Measurements from ENCODE around the gene ELK3.

DNA sequence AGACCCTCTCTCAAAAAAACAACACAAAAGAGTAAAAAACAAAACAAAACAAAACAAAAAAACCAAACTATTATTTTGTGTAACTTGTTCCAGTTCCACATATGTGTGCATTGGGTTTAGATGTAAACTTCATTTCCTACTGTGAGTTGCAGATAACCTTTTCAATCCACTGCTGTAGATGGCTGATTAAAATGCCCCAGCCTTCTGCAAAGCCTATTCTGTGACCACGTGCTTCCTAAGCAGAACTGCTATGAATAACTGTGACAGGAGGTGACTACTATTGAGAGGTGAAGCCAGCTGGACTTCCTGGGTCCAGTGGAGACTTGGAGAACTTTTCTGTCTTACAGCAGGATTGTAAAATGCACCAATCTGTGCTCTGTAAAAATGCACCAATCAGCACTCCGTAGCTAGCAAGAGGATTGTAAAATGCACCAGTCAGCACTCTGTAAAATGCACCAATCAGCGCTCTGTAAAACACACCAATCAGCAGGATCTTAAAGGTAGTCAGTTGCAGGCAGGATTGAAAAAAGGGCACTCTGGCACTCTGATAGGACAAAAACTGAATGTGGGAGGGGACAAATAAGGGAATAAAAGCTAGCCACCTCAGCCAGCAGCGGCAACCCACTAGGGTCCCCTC, 10.3 kb upstream of the ELK3 start:
- TF ChIP-seq, protein P1, sequence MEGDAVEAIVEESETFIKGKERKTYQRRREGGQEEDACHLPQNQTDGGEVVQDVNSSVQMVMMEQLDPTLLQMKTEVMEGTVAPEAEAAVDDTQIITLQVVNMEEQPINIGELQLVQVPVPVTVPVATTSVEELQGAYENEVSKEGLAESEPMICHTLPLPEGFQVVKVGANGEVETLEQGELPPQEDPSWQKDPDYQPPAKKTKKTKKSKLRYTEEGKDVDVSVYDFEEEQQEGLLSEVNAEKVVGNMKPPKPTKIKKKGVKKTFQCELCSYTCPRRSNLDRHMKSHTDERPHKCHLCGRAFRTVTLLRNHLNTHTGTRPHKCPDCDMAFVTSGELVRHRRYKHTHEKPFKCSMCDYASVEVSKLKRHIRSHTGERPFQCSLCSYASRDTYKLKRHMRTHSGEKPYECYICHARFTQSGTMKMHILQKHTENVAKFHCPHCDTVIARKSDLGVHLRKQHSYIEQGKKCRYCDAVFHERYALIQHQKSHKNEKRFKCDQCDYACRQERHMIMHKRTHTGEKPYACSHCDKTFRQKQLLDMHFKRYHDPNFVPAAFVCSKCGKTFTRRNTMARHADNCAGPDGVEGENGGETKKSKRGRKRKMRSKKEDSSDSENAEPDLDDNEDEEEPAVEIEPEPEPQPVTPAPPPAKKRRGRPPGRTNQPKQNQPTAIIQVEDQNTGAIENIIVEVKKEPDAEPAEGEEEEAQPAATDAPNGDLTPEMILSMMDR (IDR thresholded peaks at IDR 0.05) = no peak
- no peak for TF ChIP-seq POLR2A (IDR thresholded peaks at IDR 0.05)
